HG03025 (cell line): ENCODE measurements around the gene HEATR3.
A peak's percentile ranks its signal among the peaks of the same experiment; 100 is the strongest.
"Not testable (repeated sequence)": the region's sequence is repeated elsewhere in the genome, so short reads cannot be mapped to it uniquely, and the experiment has no call there.

Experiments used
- ATAC-seq: cut with Tn5 transposase; IDR thresholded peaks from one replicate; pipeline ENCODE4 v1.9.1; 2021; ENCODE audit warnings: mild to moderate bottlenecking, moderate library complexity; ENCODE audit not compliant: unreplicated experiment, low FRiP score

Gene HEATR3

GRCh38 chr16:50096791-50097190 lies 31.0 kb downstream of the HEATR3 start:
- no peak for ATAC-seq

GRCh38 chr16:50099957-50100648 lies 34.3 kb downstream of the HEATR3 start:
- no peak for ATAC-seq

DNA sequence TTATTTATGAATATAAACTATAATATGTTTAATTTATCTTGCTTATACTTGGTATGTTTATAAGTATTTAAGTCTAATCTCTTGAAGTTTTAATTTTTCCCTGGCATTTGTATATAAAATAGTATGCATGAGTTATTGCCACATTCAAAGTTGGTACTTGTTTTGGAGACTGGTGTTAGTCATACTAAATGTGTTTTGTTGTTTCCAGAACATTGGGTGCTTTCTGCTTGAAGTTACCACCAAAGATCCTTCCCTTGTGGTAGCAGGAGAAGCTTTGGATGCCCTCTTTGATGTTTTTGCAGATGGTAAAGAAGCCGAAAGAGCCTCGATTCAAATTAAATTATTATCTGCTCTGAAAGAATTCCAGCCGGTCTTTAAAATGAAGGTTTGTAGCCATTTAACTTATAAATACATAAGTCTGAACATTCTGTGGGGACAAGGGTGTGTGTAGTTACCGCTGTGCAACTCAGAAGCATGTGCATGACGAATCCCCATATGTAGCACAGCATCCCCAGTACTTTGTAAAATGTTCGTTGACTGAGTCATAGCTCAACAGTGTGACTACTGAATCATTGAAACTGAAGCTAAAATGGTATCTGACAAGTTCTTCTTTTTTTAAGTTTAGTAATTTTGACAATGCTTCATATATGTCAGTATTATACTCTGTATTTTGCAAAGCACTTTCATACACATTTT lies 36.4 kb downstream of the HEATR3 start:
- peak; percentile 57 for ATAC-seq

DNA sequence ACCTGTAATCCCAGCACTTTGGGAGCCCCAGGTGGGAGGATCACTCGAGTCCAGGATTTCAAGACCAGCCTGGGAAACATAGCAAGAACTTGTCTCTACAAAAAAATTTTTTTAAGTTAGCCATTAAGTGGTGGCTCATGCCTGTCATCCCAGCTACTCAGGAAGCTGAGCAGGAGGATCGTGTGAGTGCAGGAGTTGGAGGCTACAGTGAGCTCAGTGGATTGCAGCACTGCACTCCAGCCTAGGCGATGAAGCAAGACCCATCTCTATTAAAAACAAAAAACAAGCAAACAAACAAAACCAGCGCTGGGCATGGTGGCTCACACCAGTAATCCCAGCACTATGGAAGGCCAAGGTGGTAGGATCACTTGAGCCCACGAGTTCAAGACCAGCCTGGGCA lies 38.0 kb downstream of the HEATR3 start:
- ATAC-seq, result no peak

- ATAC-seq, result no peak
These were observed 48.8 kb downstream of the HEATR3 start for GRCh38 chr16:50114357-50115129.

- no peak for ATAC-seq
These were observed 54.9 kb downstream of the HEATR3 start for GRCh38 chr16:50120711-50121110.

DNA sequence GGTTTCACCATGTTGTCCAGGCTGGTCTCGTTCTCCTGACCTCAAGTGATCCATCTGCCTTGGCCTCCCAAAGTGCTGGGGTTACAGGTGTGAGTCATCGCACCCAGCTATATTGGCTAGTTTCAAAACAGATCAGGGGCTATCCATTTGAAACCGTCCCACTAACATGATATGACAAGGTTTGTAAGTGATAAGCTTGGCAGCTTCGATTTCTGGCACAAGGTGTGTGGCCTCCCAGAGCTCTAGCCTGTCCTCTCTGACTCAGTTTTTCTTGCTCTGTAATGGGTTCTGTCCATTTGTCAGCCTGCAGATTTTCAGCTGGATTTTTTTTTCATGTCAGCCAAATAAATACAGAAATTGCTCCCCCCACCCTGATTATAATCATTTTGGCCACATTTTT lies 55.5 kb downstream of the HEATR3 start:
- ATAC-seq, result no peak

DNA sequence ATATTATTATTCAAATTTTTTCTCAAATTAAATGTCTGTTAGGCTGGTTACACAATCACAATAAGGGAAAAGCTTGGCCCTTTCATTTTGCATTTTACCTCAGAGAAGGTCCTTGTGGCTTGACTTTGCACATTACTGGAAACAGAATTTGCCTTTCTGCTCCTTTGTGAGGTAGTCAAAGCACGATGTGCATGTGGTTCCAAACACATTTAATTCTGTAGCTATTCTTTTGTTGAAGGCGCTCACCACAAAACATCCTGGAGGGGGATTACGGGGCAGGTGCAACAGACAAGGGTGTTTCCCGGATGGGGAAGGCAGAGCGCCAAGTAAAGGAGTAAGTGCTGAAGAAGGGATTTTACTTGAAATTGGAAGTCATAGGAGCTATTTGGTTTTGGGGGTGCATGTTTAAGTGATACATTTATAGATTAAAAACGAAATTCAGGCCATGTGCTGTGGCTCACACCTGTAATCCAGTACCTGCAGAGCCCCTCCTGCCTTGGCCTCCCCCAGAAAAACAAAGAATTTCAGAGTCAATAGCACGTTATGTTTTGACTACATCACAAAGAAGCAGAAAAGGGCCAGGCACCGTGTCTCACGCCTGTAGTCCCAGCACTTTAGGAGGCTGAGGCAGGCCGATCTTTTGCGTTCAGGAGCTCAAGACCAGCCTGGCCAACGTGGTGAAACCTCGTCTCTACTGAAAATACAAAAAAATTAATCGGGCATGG lies 56.1 kb downstream of the HEATR3 start:
- no peak for ATAC-seq

DNA sequence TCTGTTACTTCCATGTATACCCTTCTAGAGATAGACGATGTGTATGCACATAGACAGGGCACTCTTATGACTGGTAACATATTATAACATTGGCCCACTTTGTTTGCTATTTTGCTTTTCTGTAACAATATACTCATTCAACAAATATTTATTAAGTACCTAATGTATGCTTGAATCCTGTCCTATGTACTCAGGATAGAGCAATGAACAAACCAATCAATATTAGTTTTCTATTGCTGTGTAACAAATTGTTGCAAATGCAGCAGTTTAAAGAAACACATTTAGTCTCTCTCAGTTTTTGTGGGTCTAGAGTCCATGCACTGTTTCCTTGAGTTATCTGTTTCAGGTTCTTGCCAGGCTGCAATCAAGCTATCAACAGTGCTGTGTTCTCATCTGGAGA lies 57.6 kb downstream of the HEATR3 start:
- ATAC-seq, result no peak

GRCh38 chr16:50124769-50125168 lies 59.0 kb downstream of the HEATR3 start:
- no peak for ATAC-seq

- no peak for ATAC-seq
These were observed 60.4 kb downstream of the HEATR3 start for GRCh38 chr16:50126183-50126582.

DNA sequence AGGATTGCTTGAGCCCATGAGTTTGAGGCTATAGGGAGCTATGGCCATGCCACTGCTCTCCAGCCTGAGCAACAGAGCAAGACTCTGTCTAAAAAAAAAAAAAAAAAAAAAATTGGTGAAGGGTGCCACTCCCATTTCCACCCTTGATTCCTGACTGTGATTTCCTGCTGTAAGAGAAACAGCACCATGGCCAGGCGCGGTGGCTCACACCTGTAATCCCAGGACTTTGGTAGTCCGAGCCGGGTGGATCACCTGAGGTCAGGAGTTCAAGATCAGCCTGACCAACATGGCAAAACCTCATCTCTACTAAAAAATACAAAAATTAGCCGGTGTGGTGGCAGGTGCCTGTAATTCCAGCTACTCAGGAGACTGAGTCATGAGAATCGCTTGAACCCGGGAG lies 66.8 kb downstream of the HEATR3 start:
- not testable (repeated sequence) for ATAC-seq

GRCh38 chr16:50133214-50133613 lies 67.4 kb downstream of the HEATR3 start:
- ATAC-seq, result no peak

GRCh38 chr16:50136399-50136798 lies 70.6 kb downstream of the HEATR3 start:
- no peak for ATAC-seq

- no peak for ATAC-seq
These were observed 71.5 kb downstream of the HEATR3 start for GRCh38 chr16:50137268-50137667.

- ATAC-seq, result no peak
These were observed 73.8 kb downstream of the HEATR3 start for GRCh38 chr16:50139580-50139979.

DNA sequence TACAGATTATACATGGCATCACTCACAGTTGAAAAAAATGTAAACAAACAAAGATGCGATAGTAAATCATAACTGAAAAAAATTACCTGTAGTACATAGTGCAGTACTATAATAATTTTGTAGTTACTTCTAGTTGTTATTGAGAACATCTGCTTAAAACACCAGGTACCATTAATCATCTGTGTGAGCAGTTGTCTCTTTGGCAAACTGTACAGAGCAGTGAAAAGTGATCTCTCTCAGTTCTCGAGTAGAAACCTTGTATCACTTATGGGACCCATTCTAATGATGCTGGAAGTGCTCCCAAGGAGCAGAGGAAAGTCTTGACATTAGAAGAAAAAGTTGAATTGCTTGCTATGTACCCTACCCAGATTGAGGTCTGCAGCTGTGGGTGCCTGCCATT lies 78.4 kb downstream of the HEATR3 start:
- no peak for ATAC-seq

GRCh38 chr16:50146479-50147435 lies 81.0 kb downstream of the HEATR3 start:
- no peak for ATAC-seq

GRCh38 chr16:50151322-50151721 lies 85.6 kb downstream of the HEATR3 start:
- no peak for ATAC-seq

GRCh38 chr16:50151756-50152155 lies 86.0 kb downstream of the HEATR3 start:
- no peak for ATAC-seq
